NCI-H526 treated with DMSO at 0.1 percent for 48 hours (cell line): ENCODE data around the gene POTEB2.
"Not testable (repeated sequence)": the region's sequence is repeated elsewhere in the genome, so short reads cannot be mapped to it uniquely, and the experiment has no call there.

ENCODE experiments used
- DNase-seq: peaks from one replicate; lab custom pipeline; 2025; lab: John Stamatoyannopoulos, UW

Gene POTEB2

GRCh38 chr15:20866214-20866613 lies at the start of gene POTEB2:
Gene POTEB2, minus strand, starts transcription at chr15:20866314. Its CDS starts 33 bp downstream, at chr15:20866281.
- DNase-seq: not testable (repeated sequence)

GRCh38 chr15:20879916-20880315 lies 13.8 kb upstream of the POTEB2 start:
- not testable (repeated sequence) for DNase-seq

- not testable (repeated sequence) for DNase-seq
Observed at GRCh38 chr15:20878464-20878863, 12.3 kb upstream of the POTEB2 start.

GRCh38 chr15:20877819-20878218 lies 11.7 kb upstream of the POTEB2 start:
- DNase-seq: not testable (repeated sequence)
